ENCODE data around the gene TANGO2. TPM values are rescaled to one million over a fixed set of nuclear protein-coding genes. Genes with fewer than 3 reads are reported as not detected.

Gene TANGO2
- total RNA-seq, 1 experiment from 2014 or later: 14.6 TPM

- H3K18ac ChIP-seq (ENCODE audit: insufficient read length, low read depth, low read length): no peak overlapping the region
- peaks cover 6% of the 10 kb centered on the region; the same call in 1 of the 2 replicates for H3K4me1 ChIP-seq (ENCODE audit: insufficient read depth, low read length)
- H3K9ac ChIP-seq (ENCODE audit: extremely low read depth, insufficient read length, low read length): no peak overlapping the region
- no peak overlapping the region for H2AK5ac ChIP-seq (ENCODE audit: insufficient read length, low read length)
- H3K27me3 Mint-ChIP-seq (ENCODE audit: low read depth): no peaks in the 10 kb centered on the region
- no peaks in the 10 kb centered on the region for H4K20me1 ChIP-seq (ENCODE audit: control insufficient read depth, insufficient read depth, insufficient read length)
- peaks cover 0 to 23% (median 12%) of the 10 kb centered on the region in 3 experiments; a peak in 6 of 7 replicates for H3K36me3 Mint-ChIP-seq (ENCODE audit: insufficient read depth in 1 of 3, low read depth in 3 of 3)
- no peak overlapping the region for H3K27ac ChIP-seq (ENCODE audit: insufficient read length, low read depth, low read length)
- peaks cover 33 to 38% of the 10 kb centered on the region in 2 experiments for H3K4me1 Mint-ChIP-seq
- H2BK5ac ChIP-seq (ENCODE audit: insufficient read length, low read length): no peak overlapping the region
- H4K8ac ChIP-seq (replicated peaks; ENCODE audit: insufficient read length, low read depth, low read length): no peak overlapping the region
- TF ChIP-seq CTCF (conservative IDR thresholded peaks at IDR 0.05): no peak
- no peak overlapping the region for H2BK15ac ChIP-seq (ENCODE audit: low read depth, low read length)
- H3K79me2 ChIP-seq (ENCODE audit: insufficient read depth, low read length): no peaks in the 10 kb centered on the region
- no peak overlapping the region for H2BK20ac ChIP-seq (ENCODE audit: low read depth, low read length, poor library complexity, severe bottlenecking)
- no peaks in the 10 kb centered on the region for H3K27me3 ChIP-seq (ENCODE audit: insufficient read depth, low read length)
- no peak overlapping the region for H3K27ac Mint-ChIP-seq
- H4K91ac ChIP-seq (ENCODE audit: insufficient read length, low read depth, low read length): no peak overlapping the region
- H3K79me1 ChIP-seq (ENCODE audit: insufficient read depth, low read depth, low read length, poor library complexity, severe bottlenecking): no peaks in the 10 kb centered on the region
- no peak overlapping the region for H3K4me2 ChIP-seq (ENCODE audit: insufficient read depth, insufficient read length, low read length)
- no peak overlapping the region for H2BK120ac ChIP-seq (ENCODE audit: low read depth, low read length, poor library complexity, severe bottlenecking)
- H2AFZ ChIP-seq (ENCODE audit: low read length): no peak overlapping the region
- H2BK12ac ChIP-seq (ENCODE audit: insufficient read length, low read depth, low read length): no peak overlapping the region
- no peak overlapping the region for H4K5ac ChIP-seq (ENCODE audit: insufficient read length, low read depth, low read length)
- no peaks in the 10 kb centered on the region for H3K9me3 ChIP-seq (ENCODE audit: control insufficient read depth, low read depth, low read length)
- H3K56ac ChIP-seq (ENCODE audit: insufficient read length, low read depth, low read length): no peak overlapping the region
- no peak for DNase-seq
- H3K23me2 ChIP-seq (ENCODE audit: insufficient read length, low read depth, low read length, poor library complexity, severe bottlenecking): no peaks in the 10 kb centered on the region
- H3T11ph ChIP-seq (ENCODE audit: low read length): no peak overlapping the region
- H3K4ac ChIP-seq (ENCODE audit: low read depth, low read length): no peak overlapping the region
- peaks cover 23% of the 10 kb centered on the region in 2 experiments for H3K9me3 Mint-ChIP-seq
- H3K23ac ChIP-seq (ENCODE audit: insufficient read length, low read depth, low read length): no peak overlapping the region
- H3K4me3 Mint-ChIP-seq: no peak overlapping the region
- H3K14ac ChIP-seq (ENCODE audit: insufficient read depth, low read length): no peak overlapping the region
- no CpG with 5 or more reads among the region's 2 CpGs for WGBS (ENCODE audit: extremely low coverage, insufficient read length, low lambda C conversion rate)
Observed at GRCh38 chr22:20002636-20003035, 18.3 kb upstream of the TANGO2 start.
